H9 (cell line): ENCODE results near the gene SLC44A2. TPM values are rescaled to one million over a fixed set of nuclear protein-coding genes. Genes with fewer than 3 reads are reported as not detected.

ENCODE experiments used
- DNase-seq: peaks from one replicate; pipeline ENCODE4 v3.0.0-alpha.2; 2017
- H2AFZ ChIP-seq: one replicate; pipeline ENCODE4 v1.6.1; 2013; ENCODE audit warnings: mild to moderate bottlenecking, low read length, control low read depth, moderate library complexity
- H2AK5ac ChIP-seq: 2 replicates; pipeline ENCODE4 v1.6.1; 2013; ENCODE audit warnings: low read length, control low read depth, mixed read lengths; ENCODE audit not compliant: insufficient read length
- H2BK120ac ChIP-seq: one replicate; pipeline ENCODE4 v1.6.1; 2013; ENCODE audit warnings: low read depth, mild to moderate bottlenecking, low read length, control low read depth, inconsistent platforms; ENCODE audit not compliant: poor library complexity, severe bottlenecking
- H2BK12ac ChIP-seq: 2 replicates; pipeline ENCODE4 v1.6.1; 2013; ENCODE audit warnings: low read length, control low read depth, mixed read lengths, low read depth; ENCODE audit not compliant: insufficient read length
- H2BK15ac ChIP-seq: 2 replicates; pipeline ENCODE4 v1.6.1; 2013; ENCODE audit warnings: low read depth, low read length, control low read depth
- H2BK20ac ChIP-seq: one replicate; pipeline ENCODE4 v1.6.1; 2013; ENCODE audit warnings: low read depth, mild to moderate bottlenecking, low read length, control low read depth, inconsistent platforms; ENCODE audit not compliant: poor library complexity, severe bottlenecking
- H2BK5ac ChIP-seq: 2 replicates; pipeline ENCODE4 v1.6.1; 2013; ENCODE audit warnings: low read length, control low read depth, mixed read lengths; ENCODE audit not compliant: insufficient read length
- H3K14ac ChIP-seq: 2 replicates; pipeline ENCODE4 v1.6.1; 2013; ENCODE audit warnings: low read length, control low read depth; ENCODE audit not compliant: insufficient read depth
- H3K18ac ChIP-seq: 2 replicates; pipeline ENCODE4 v1.6.1; 2013; ENCODE audit warnings: low read depth, mild to moderate bottlenecking, mixed read lengths, low read length, control low read depth; ENCODE audit not compliant: insufficient read length
- H3K23ac ChIP-seq: 2 replicates; pipeline ENCODE4 v1.6.1; 2013; ENCODE audit warnings: low read length, control low read depth, mixed read lengths, low read depth; ENCODE audit not compliant: insufficient read length
- H3K23me2 ChIP-seq: 2 replicates; pipeline ENCODE4 v1.6.1; 2013; ENCODE audit warnings: low read depth, mild to moderate bottlenecking, mixed read lengths, low read length, control low read depth; ENCODE audit not compliant: insufficient read length, poor library complexity, severe bottlenecking
- H3K27ac ChIP-seq: 2 replicates; pipeline ENCODE4 v1.5.1; 2013; ENCODE audit warnings: low read length, control low read depth, mixed read lengths, low read depth; ENCODE audit not compliant: insufficient read length
- H3K27me3 ChIP-seq: 2 replicates; pipeline ENCODE4 v1.6.1; 2013; ENCODE audit warnings: low read length, control low read depth, inconsistent platforms; ENCODE audit not compliant: insufficient read depth
- H3K4ac ChIP-seq: 2 replicates; pipeline ENCODE4 v1.6.1; 2013; ENCODE audit warnings: low read depth, mild to moderate bottlenecking, control low read depth, inconsistent platforms, low read length, moderate library complexity
- H3K4me1 ChIP-seq: 2 replicates; pipeline ENCODE4 v1.6.1; 2013; ENCODE audit warnings: low read length, control low read depth, inconsistent platforms; ENCODE audit not compliant: insufficient read depth
- H3K4me2 ChIP-seq: 2 replicates; pipeline ENCODE4 v1.6.1; 2013; ENCODE audit warnings: low read length, control low read depth, mixed read lengths; ENCODE audit not compliant: insufficient read length, insufficient read depth
- H3K56ac ChIP-seq: 2 replicates; pipeline ENCODE4 v1.6.1; 2013; ENCODE audit warnings: low read depth, mild to moderate bottlenecking, mixed read lengths, low read length, control low read depth; ENCODE audit not compliant: insufficient read length
- H3K79me1 ChIP-seq: 2 replicates; pipeline ENCODE4 v1.6.1; 2013; ENCODE audit warnings: low read depth, mild to moderate bottlenecking, moderate library complexity, low read length, control low read depth, inconsistent platforms; ENCODE audit not compliant: insufficient read depth, poor library complexity, severe bottlenecking
- H3K79me2 ChIP-seq: 2 replicates; pipeline ENCODE4 v1.6.1; 2013; ENCODE audit warnings: low read length, control low read depth, inconsistent platforms; ENCODE audit not compliant: insufficient read depth
- H3K9ac ChIP-seq: 2 replicates; pipeline ENCODE4 v1.6.1; 2013; ENCODE audit warnings: low read length, control low read depth, mixed read lengths; ENCODE audit not compliant: insufficient read length; ENCODE audit errors: extremely low read depth
- H3K9me3 ChIP-seq: one replicate; pipeline ENCODE4 v1.6.1; 2013; ENCODE audit warnings: low read depth, low read length, inconsistent platforms; ENCODE audit not compliant: control insufficient read depth
- H3T11ph ChIP-seq: one replicate; pipeline ENCODE4 v1.6.1; 2013; ENCODE audit warnings: mild to moderate bottlenecking, low read length, control low read depth, inconsistent platforms
- H4K20me1 ChIP-seq: one replicate; pipeline ENCODE4 v1.6.1; 2013; ENCODE audit not compliant: control insufficient read depth, insufficient read length, insufficient read depth
- H4K5ac ChIP-seq: 2 replicates; pipeline ENCODE4 v1.6.1; 2013; ENCODE audit warnings: low read depth, mild to moderate bottlenecking, mixed read lengths, low read length, control low read depth; ENCODE audit not compliant: insufficient read length
- H4K8ac ChIP-seq: replicated peaks from 2 replicates; pipeline ENCODE4 v1.6.1; 2013; ENCODE audit warnings: low read length, control low read depth, mixed read lengths, low read depth; ENCODE audit not compliant: insufficient read length
- H4K91ac ChIP-seq: 2 replicates; pipeline ENCODE4 v1.6.1; 2013; ENCODE audit warnings: low read depth, mild to moderate bottlenecking, moderate library complexity, mixed read lengths, low read length, control low read depth; ENCODE audit not compliant: insufficient read length
- H3K27ac Mint-ChIP-seq, 3 experiments: 2 replicates in 2 of 3; 3 replicates in 1 of 3; pipeline ENCODE4 v1.8.0; 2020 to 2021; ENCODE audit warnings: mixed read lengths in 3 of 3, mild to moderate bottlenecking in 1 of 3, moderate library complexity in 1 of 3
- H3K27me3 Mint-ChIP-seq: 2 replicates; pipeline ENCODE4 v1.8.0; 2021; ENCODE audit warnings: low read depth, mild to moderate bottlenecking, moderate library complexity, mixed read lengths
- H3K36me3 Mint-ChIP-seq, 3 experiments: 2 replicates in 2 of 3; 3 replicates in 1 of 3; pipeline ENCODE4 v1.8.0; 2020 to 2021; ENCODE audit warnings: low read depth in 3 of 3, mixed read lengths in 3 of 3; ENCODE audit not compliant: insufficient read depth in 1 of 3
- H3K4me1 Mint-ChIP-seq, 2 experiments: 2 replicates each; pipeline ENCODE4 v1.8.0; 2020; ENCODE audit warnings: mixed read lengths in 2 of 2
- H3K4me3 Mint-ChIP-seq, 2 experiments: 2 replicates in 1 of 2; 3 replicates in 1 of 2; pipeline ENCODE4 v1.8.0; 2020 to 2021; ENCODE audit warnings: mild to moderate bottlenecking in 2 of 2, mixed read lengths in 2 of 2, moderate library complexity in 1 of 2
- H3K9me3 Mint-ChIP-seq, 2 experiments: 2 replicates in 1 of 2; 3 replicates in 1 of 2; pipeline ENCODE4 v1.8.0; 2020; ENCODE audit warnings: mild to moderate bottlenecking in 2 of 2, mixed read lengths in 2 of 2, moderate library complexity in 1 of 2
- WGBS: extraction: QIAGEN DNeasy Blood & Tissue Kit; methylation state at CpG from one replicate; pipeline ENCODE4 v1.1.7; 2013; ENCODE audit warnings: missing lambda C conversion rate, low lambda C conversion rate, mixed read lengths; ENCODE audit not compliant: insufficient read length; ENCODE audit errors: extremely low coverage; 5-methylcytosine and 5-hydroxymethylcytosine counted together
- total RNA-seq: library from RNA; stranded (reverse); gene quantifications from 2 replicates; pipeline ENCODE4 v1.2.1, GENCODE V29; 2021
- TF ChIP-seq, protein P1 (sequence below): fragments of 200-600 bp; sonication (generic); conservative IDR thresholded peaks from 3 replicates; pipeline ENCODE4 v1.8.0; 2021; ENCODE audit warnings: antibody characterized with exemption, mild to moderate bottlenecking

Gene SLC44A2
- total RNA-seq, 1 experiment from 2014 or later = 121 TPM

GRCh38 chr19:10587839-10588150 is 37.6 kb upstream of the SLC44A2 start:
- no peak overlapping the region for H2BK120ac ChIP-seq
- no peak overlapping the region for H2BK5ac ChIP-seq
- no peak overlapping the region for H3K4ac ChIP-seq
- 100% methylated on average over 1 of the region's 2 CpGs for WGBS
- H3K79me1 ChIP-seq = no peaks in the 10 kb centered on the region
- H3T11ph ChIP-seq = no peak overlapping the region
- TF ChIP-seq, protein P1, sequence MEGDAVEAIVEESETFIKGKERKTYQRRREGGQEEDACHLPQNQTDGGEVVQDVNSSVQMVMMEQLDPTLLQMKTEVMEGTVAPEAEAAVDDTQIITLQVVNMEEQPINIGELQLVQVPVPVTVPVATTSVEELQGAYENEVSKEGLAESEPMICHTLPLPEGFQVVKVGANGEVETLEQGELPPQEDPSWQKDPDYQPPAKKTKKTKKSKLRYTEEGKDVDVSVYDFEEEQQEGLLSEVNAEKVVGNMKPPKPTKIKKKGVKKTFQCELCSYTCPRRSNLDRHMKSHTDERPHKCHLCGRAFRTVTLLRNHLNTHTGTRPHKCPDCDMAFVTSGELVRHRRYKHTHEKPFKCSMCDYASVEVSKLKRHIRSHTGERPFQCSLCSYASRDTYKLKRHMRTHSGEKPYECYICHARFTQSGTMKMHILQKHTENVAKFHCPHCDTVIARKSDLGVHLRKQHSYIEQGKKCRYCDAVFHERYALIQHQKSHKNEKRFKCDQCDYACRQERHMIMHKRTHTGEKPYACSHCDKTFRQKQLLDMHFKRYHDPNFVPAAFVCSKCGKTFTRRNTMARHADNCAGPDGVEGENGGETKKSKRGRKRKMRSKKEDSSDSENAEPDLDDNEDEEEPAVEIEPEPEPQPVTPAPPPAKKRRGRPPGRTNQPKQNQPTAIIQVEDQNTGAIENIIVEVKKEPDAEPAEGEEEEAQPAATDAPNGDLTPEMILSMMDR = no peak
- no peak overlapping the region for H3K14ac ChIP-seq
- DNase-seq = no peak
- peak overlapping the region; percentile 75 to 98 for H3K4me3 Mint-ChIP-seq
- H3K79me2 ChIP-seq = no peaks in the 10 kb centered on the region
- H4K8ac ChIP-seq = no peak overlapping the region
- no peak overlapping the region for H2BK20ac ChIP-seq
- H3K9me3 Mint-ChIP-seq = no peaks in the 10 kb centered on the region
- no peak overlapping the region for H3K27ac Mint-ChIP-seq
- no peak overlapping the region for H4K91ac ChIP-seq
- no peak overlapping the region for H2BK12ac ChIP-seq
- H2AK5ac ChIP-seq = no peak overlapping the region
- peaks cover 5 to 25% (median 22%) of the 10 kb centered on the region in 3 experiments for H3K36me3 Mint-ChIP-seq
- no peak overlapping the region for H3K18ac ChIP-seq
- H3K27ac ChIP-seq = no peak overlapping the region
- H3K27me3 ChIP-seq = no peaks in the 10 kb centered on the region
- no peak overlapping the region for H3K9ac ChIP-seq
- no peaks in the 10 kb centered on the region for H3K23me2 ChIP-seq
- peaks cover 12 to 22% of the 10 kb centered on the region in 2 experiments for H3K4me1 Mint-ChIP-seq
- H3K9me3 ChIP-seq = no peaks in the 10 kb centered on the region
- no peak overlapping the region for H3K23ac ChIP-seq
- no peaks in the 10 kb centered on the region for H4K20me1 ChIP-seq
- H2AFZ ChIP-seq = no peak overlapping the region
- H3K4me2 ChIP-seq = no peak overlapping the region
- H4K5ac ChIP-seq = no peak overlapping the region
- H3K4me1 ChIP-seq = no peaks in the 10 kb centered on the region
- no peak overlapping the region for H3K56ac ChIP-seq
- no peak overlapping the region for H2BK15ac ChIP-seq
- H3K27me3 Mint-ChIP-seq = peaks cover 9% of the 10 kb centered on the region
